DND-41 (cell line): ENCODE measurements around the gene GMPR.

ENCODE experiments used
- ATAC-seq: fragments of 200-7000 bp; cut with Tn5 transposase; 3 replicates; pipeline ENCODE4 v1.9.1; 2021; ENCODE audit warnings: low read depth; ENCODE audit not compliant: insufficient read depth
- DNase-seq: peaks from one replicate; pipeline ENCODE4 v3.0.0-alpha.2; 2020
- H2AFZ ChIP-seq: 2 replicates; pipeline ENCODE4 v1.6.0; 2012; ENCODE audit warnings: low read depth, low read length
- H3K27ac ChIP-seq: 2 replicates; pipeline ENCODE4 v1.5.1; 2012; ENCODE audit warnings: low read length, inconsistent platforms
- H3K27me3 ChIP-seq: fragments of 200-600 bp; sonication (generic); 2 replicates; pipeline ENCODE4 v1.6.0; 2012; ENCODE audit warnings: low read length, mild to moderate bottlenecking, inconsistent platforms; ENCODE audit not compliant: insufficient read depth, poor library complexity
- H3K36me3 ChIP-seq: 2 replicates; pipeline ENCODE4 v1.5.1; 2012; ENCODE audit warnings: low read length, inconsistent platforms; ENCODE audit not compliant: insufficient read depth
- H3K4me1 ChIP-seq: 2 replicates; pipeline ENCODE4 v1.5.1; 2012; ENCODE audit warnings: mild to moderate bottlenecking, low read length; ENCODE audit not compliant: insufficient read depth
- H3K4me2 ChIP-seq: 2 replicates; pipeline ENCODE4 v1.6.0; 2012; ENCODE audit warnings: mild to moderate bottlenecking, moderate library complexity, low read length, inconsistent platforms; ENCODE audit not compliant: insufficient read depth
- H3K4me3 ChIP-seq, 2 experiments: fragments of 200-600 bp in 1 of 2; shearing (Covaris generic) in 1 of 2; 2 replicates each; pipeline ENCODE4 v1.5.1; 2012 to 2016; ENCODE audit warnings: inconsistent platforms in 2 of 2, low read length in 2 of 2, mild to moderate bottlenecking in 2 of 2, low read depth in 1 of 2, moderate library complexity in 1 of 2
- H3K79me2 ChIP-seq: 2 replicates; pipeline ENCODE4 v1.6.0; 2012; ENCODE audit warnings: low read length, inconsistent platforms; ENCODE audit not compliant: insufficient read depth
- H3K9ac ChIP-seq: 2 replicates; pipeline ENCODE4 v1.6.0; 2012; ENCODE audit warnings: low read depth, mild to moderate bottlenecking, inconsistent platforms, low read length, moderate library complexity
- H3K9me3 ChIP-seq: 2 replicates; pipeline ENCODE4 v1.5.1; 2012; ENCODE audit warnings: low read length, moderate library complexity, mild to moderate bottlenecking, inconsistent platforms; ENCODE audit not compliant: insufficient read depth, severe bottlenecking
- H4K20me1 ChIP-seq: 2 replicates; pipeline ENCODE4 v1.6.0; 2012; ENCODE audit warnings: low read length; ENCODE audit not compliant: insufficient read depth
- CTCF ChIP-seq: IDR thresholded peaks from 2 replicates; pipeline ENCODE4 v1.5.1; 2012; ENCODE audit warnings: borderline replicate concordance, low read length, moderate library complexity, mild to moderate bottlenecking; ENCODE audit not compliant: poor library complexity, severe bottlenecking; ENCODE audit errors: extremely low read depth
- EZH2 ChIP-seq: IDR thresholded peaks from 3 replicates; pipeline ENCODE4 v1.6.1; 2012; ENCODE audit warnings: borderline replicate concordance, low read depth, mild to moderate bottlenecking, moderate library complexity, low read length, inconsistent platforms; ENCODE audit not compliant: severe bottlenecking

The GMPR gene

DNA sequence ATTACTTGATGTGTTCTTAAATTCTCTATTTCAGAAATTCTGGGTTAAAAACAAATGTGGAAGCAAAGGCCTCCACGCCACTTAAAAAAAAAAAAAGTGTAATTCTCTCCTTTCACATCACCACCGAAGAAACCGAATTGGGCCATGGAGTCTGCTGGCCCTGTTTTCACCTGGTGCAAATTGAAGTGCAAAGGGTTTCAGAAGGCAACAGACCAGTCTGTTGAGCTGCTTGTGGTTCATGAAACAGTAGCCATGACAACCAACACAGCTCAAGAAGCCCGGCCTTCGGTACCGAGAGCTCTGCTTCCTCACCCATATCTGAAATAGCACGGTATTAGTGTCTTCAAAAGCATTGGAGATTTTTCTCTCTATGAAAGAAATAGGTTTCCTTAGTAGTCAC is 63.1 kb downstream of the GMPR start:
- Histone ChIP-seq H3K9me3 (no peaks in the 10 kb centered on the region), H3K36me3 (no peaks in the 10 kb centered on the region), H3K79me2 (no peaks in the 10 kb centered on the region), H3K4me3 (no peak overlapping the region), H3K9ac (no peak overlapping the region), H3K4me1 (no peaks in the 10 kb centered on the region), H3K27ac (no peak overlapping the region), H2AFZ (no peak overlapping the region), H3K4me2 (no peak overlapping the region), H4K20me1 (no peaks in the 10 kb centered on the region), H3K27me3 (no peaks in the 10 kb centered on the region)
- ATAC-seq (no peak), DNase-seq (no peak)
- TF ChIP-seq EZH2 (no peak), CTCF (no peak)

GRCh38 chr6:16302721-16303552 is 64.5 kb downstream of the GMPR start:
- Histone ChIP-seq H3K79me2 (no peaks in the 10 kb centered on the region), H2AFZ (no peak overlapping the region), H3K27me3 (no peaks in the 10 kb centered on the region), H3K36me3 (no peaks in the 10 kb centered on the region), H3K4me2 (no peak overlapping the region), H3K9ac (no peak overlapping the region), H4K20me1 (no peaks in the 10 kb centered on the region), H3K4me1 (no peaks in the 10 kb centered on the region), H3K9me3 (no peaks in the 10 kb centered on the region), H3K27ac (no peak overlapping the region), H3K4me3 (no peak overlapping the region)
- no peak for ATAC-seq
- no peak for TF ChIP-seq CTCF
- TF ChIP-seq EZH2: no peak
- DNase-seq: no peak

GRCh38 chr6:16305246-16305725 is 66.9 kb downstream of the GMPR start:
- H3K27me3 ChIP-seq: no peaks in the 10 kb centered on the region
- TF ChIP-seq CTCF (no peak), EZH2 (no peak)
- no peak overlapping the region for H3K4me2 ChIP-seq
- H3K79me2 ChIP-seq: no peaks in the 10 kb centered on the region
- no peaks in the 10 kb centered on the region for H4K20me1 ChIP-seq
- H2AFZ ChIP-seq: no peak overlapping the region
- DNase-seq (no peak), ATAC-seq (no peak)
- no peaks in the 10 kb centered on the region for H3K9me3 ChIP-seq
- no peak overlapping the region for H3K4me3 ChIP-seq
- H3K4me1 ChIP-seq: no peaks in the 10 kb centered on the region
- no peaks in the 10 kb centered on the region for H3K36me3 ChIP-seq
- no peak overlapping the region for H3K27ac ChIP-seq
- no peak overlapping the region for H3K9ac ChIP-seq
